ENCODE measurements around the gene MAD1L1.

Gene MAD1L1

GRCh38 chr7:2253525-2254244 lies 20.9 kb upstream of the MAD1L1 start:
- no peak overlapping the region for H3K27ac ChIP-seq (ENCODE audit: low read length, poor library complexity, severe bottlenecking)
- 96% methylated on average over 32 of the region's 32 CpGs for whole genome bisulfite sequencing
- no peaks in the 10 kb centered on the region for H3K27me3 ChIP-seq (ENCODE audit: control insufficient read depth in 1 of 2, insufficient read depth in 1 of 2, low read length in 2 of 2)
- H3K14ac ChIP-seq (ENCODE audit: low read length in 2 of 2): no peak overlapping the region
- no peak overlapping the region for H3K9ac ChIP-seq (ENCODE audit: low read length)
- no peak overlapping the region for H3K4me2 ChIP-seq (ENCODE audit: low read length, poor library complexity, severe bottlenecking)
- no peak overlapping the region for H2BK12ac ChIP-seq (ENCODE audit: low read length in 2 of 2)
- no peak overlapping the region for H2AK5ac ChIP-seq (ENCODE audit: low read length, severe bottlenecking)
- peaks cover 17% of the 10 kb centered on the region for H3K79me1 ChIP-seq (replicated peaks; ENCODE audit: low read length, poor library complexity, severe bottlenecking)
- H2BK5ac ChIP-seq (ENCODE audit: low read depth, low read length, poor library complexity, severe bottlenecking): no peak overlapping the region
- peaks cover 40% of the 10 kb centered on the region for H3K4me1 ChIP-seq (ENCODE audit: control insufficient read depth, insufficient read depth, low read depth, low read length)
- H3K4me3 ChIP-seq (ENCODE audit: insufficient read depth in 1 of 2, low read depth in 1 of 2, low read length in 2 of 2): no peak overlapping the region
- H4K91ac ChIP-seq (ENCODE audit: low read length): no peak overlapping the region
- no peak overlapping the region for H3K4ac ChIP-seq (ENCODE audit: low read depth in 1 of 2, low read length in 2 of 2)
- H3K9me3 ChIP-seq (ENCODE audit: control insufficient read depth, low read length): no peaks in the 10 kb centered on the region
- H2BK120ac ChIP-seq (ENCODE audit: low read depth, low read length): no peak overlapping the region
- H4K8ac ChIP-seq (ENCODE audit: low read length): no peak overlapping the region
- H3K36me3 ChIP-seq (ENCODE audit: control insufficient read depth in 1 of 2, insufficient read depth in 2 of 2, low read depth in 1 of 2, low read length in 2 of 2): peaks cover 46 to 81% of the 10 kb centered on the region in 2 experiments
- no peak overlapping the region for H3K23ac ChIP-seq (ENCODE audit: low read length in 2 of 2)
- H3K18ac ChIP-seq (ENCODE audit: low read depth in 1 of 2, low read length in 2 of 2): no peak overlapping the region
- no peak overlapping the region for H2BK15ac ChIP-seq (ENCODE audit: low read depth, poor library complexity, severe bottlenecking)
- H2AFZ ChIP-seq (ENCODE audit: low read depth, low read length): no peak overlapping the region
- no peak for DNase-seq

GRCh38 chr7:2253021-2253420 lies 20.3 kb upstream of the MAD1L1 start:
- Histone ChIP-seq H3K4me3 (ENCODE audit: insufficient read depth in 1 of 2, low read depth in 1 of 2, low read length in 2 of 2) (no peak overlapping the region), H3K4me2 (ENCODE audit: low read length, poor library complexity, severe bottlenecking) (no peak overlapping the region), H3K4ac (ENCODE audit: low read depth in 1 of 2, low read length in 2 of 2) (no peak overlapping the region), H2AK5ac (ENCODE audit: low read length, severe bottlenecking) (no peak overlapping the region), H3K23ac (ENCODE audit: low read length in 2 of 2) (no peak overlapping the region), H4K91ac (ENCODE audit: low read length) (no peak overlapping the region), H2BK5ac (ENCODE audit: low read depth, low read length, poor library complexity, severe bottlenecking) (no peak overlapping the region), H2AFZ (ENCODE audit: low read depth, low read length) (no peak overlapping the region), H3K14ac (ENCODE audit: low read length in 2 of 2) (no peak overlapping the region), H2BK120ac (ENCODE audit: low read depth, low read length) (no peak overlapping the region), H2BK12ac (ENCODE audit: low read length in 2 of 2) (no peak overlapping the region), H3K9ac (ENCODE audit: low read length) (no peak overlapping the region), H3K27me3 (ENCODE audit: control insufficient read depth in 1 of 2, insufficient read depth in 1 of 2, low read length in 2 of 2) (no peaks in the 10 kb centered on the region), H3K27ac (ENCODE audit: low read length, poor library complexity, severe bottlenecking) (no peak overlapping the region), H3K9me3 (ENCODE audit: control insufficient read depth, low read length) (no peaks in the 10 kb centered on the region), H3K18ac (ENCODE audit: low read depth in 1 of 2, low read length in 2 of 2) (peak overlapping the region in 1 of 2 experiments; percentile 51), H4K8ac (ENCODE audit: low read length) (no peak overlapping the region), H2BK15ac (ENCODE audit: low read depth, poor library complexity, severe bottlenecking) (no peak overlapping the region), H3K36me3 (ENCODE audit: control insufficient read depth in 1 of 2, insufficient read depth in 2 of 2, low read depth in 1 of 2, low read length in 2 of 2) (peaks cover 46 to 74% of the 10 kb centered on the region in 2 experiments), H3K79me1 (replicated peaks; ENCODE audit: low read length, poor library complexity, severe bottlenecking) (peaks cover 15% of the 10 kb centered on the region), H3K4me1 (ENCODE audit: control insufficient read depth, insufficient read depth, low read depth, low read length) (peaks cover 44% of the 10 kb centered on the region)
- WGBS: 93% methylated on average over 9 of the region's 9 CpGs
- no peak for DNase-seq

- Histone ChIP-seq H3K18ac (ENCODE audit: low read depth in 1 of 2, low read length in 2 of 2) (peak overlapping the region in 1 of 2 experiments; percentile 37), H2BK15ac (ENCODE audit: low read depth, poor library complexity, severe bottlenecking) (peak overlapping the region; percentile 44)
Measured at GRCh38 chr7:2251841-2252771, 19.4 kb upstream of the MAD1L1 start.

GRCh38 chr7:2251381-2251780 lies 18.6 kb upstream of the MAD1L1 start:
- H2BK12ac ChIP-seq (ENCODE audit: low read length in 2 of 2): no peak overlapping the region
- H2BK15ac ChIP-seq (ENCODE audit: low read depth, poor library complexity, severe bottlenecking): no peak overlapping the region
- H2BK120ac ChIP-seq (ENCODE audit: low read depth, low read length): no peak overlapping the region
- no peak overlapping the region for H3K27ac ChIP-seq (ENCODE audit: low read length, poor library complexity, severe bottlenecking)
- H2AK5ac ChIP-seq (ENCODE audit: low read length, severe bottlenecking): no peak overlapping the region
- no peaks in the 10 kb centered on the region for H3K27me3 ChIP-seq (ENCODE audit: control insufficient read depth in 1 of 2, insufficient read depth in 1 of 2, low read length in 2 of 2)
- peaks cover 49% of the 10 kb centered on the region for H3K4me1 ChIP-seq (ENCODE audit: control insufficient read depth, insufficient read depth, low read depth, low read length)
- H3K14ac ChIP-seq (ENCODE audit: low read length in 2 of 2): no peak overlapping the region
- H4K91ac ChIP-seq (ENCODE audit: low read length): no peak overlapping the region
- H3K4me2 ChIP-seq (ENCODE audit: low read length, poor library complexity, severe bottlenecking): no peak overlapping the region
- WGBS: 90% methylated on average over 7 of the region's 10 CpGs
- H2BK5ac ChIP-seq (ENCODE audit: low read depth, low read length, poor library complexity, severe bottlenecking): no peak overlapping the region
- H3K4ac ChIP-seq (ENCODE audit: low read depth in 1 of 2, low read length in 2 of 2): no peak overlapping the region
- H3K36me3 ChIP-seq (ENCODE audit: control insufficient read depth in 1 of 2, insufficient read depth in 2 of 2, low read depth in 1 of 2, low read length in 2 of 2): peaks cover 32 to 59% of the 10 kb centered on the region in 2 experiments
- DNase-seq: no peak
- peaks cover 18% of the 10 kb centered on the region for H3K79me1 ChIP-seq (replicated peaks; ENCODE audit: low read length, poor library complexity, severe bottlenecking)
- no peak overlapping the region for H3K4me3 ChIP-seq (ENCODE audit: insufficient read depth in 1 of 2, low read depth in 1 of 2, low read length in 2 of 2)
- no peak overlapping the region for H2AFZ ChIP-seq (ENCODE audit: low read depth, low read length)
- H3K23ac ChIP-seq (ENCODE audit: low read length in 2 of 2): no peak overlapping the region
- H3K9me3 ChIP-seq (ENCODE audit: control insufficient read depth, low read length): no peaks in the 10 kb centered on the region
- no peak overlapping the region for H3K9ac ChIP-seq (ENCODE audit: low read length)
- no peak overlapping the region for H4K8ac ChIP-seq (ENCODE audit: low read length)
- H3K18ac ChIP-seq (ENCODE audit: low read depth in 1 of 2, low read length in 2 of 2): no peak overlapping the region

More at GRCh38 chr7:2251841-2252771, 19.4 kb upstream of the MAD1L1 start:
- Histone ChIP-seq H3K4me1 (ENCODE audit: control insufficient read depth, insufficient read depth, low read depth, low read length) (peaks cover 49% of the 10 kb centered on the region), H2AK5ac (ENCODE audit: low read length, severe bottlenecking) (no peak overlapping the region), H3K14ac (ENCODE audit: low read length in 2 of 2) (no peak overlapping the region), H2AFZ (ENCODE audit: low read depth, low read length) (no peak overlapping the region), H2BK5ac (ENCODE audit: low read depth, low read length, poor library complexity, severe bottlenecking) (no peak overlapping the region), H4K91ac (ENCODE audit: low read length) (peak overlapping the region; percentile 62), H3K79me1 (replicated peaks; ENCODE audit: low read length, poor library complexity, severe bottlenecking) (peaks cover 15% of the 10 kb centered on the region), H3K4me2 (ENCODE audit: low read length, poor library complexity, severe bottlenecking) (no peak overlapping the region), H3K23ac (ENCODE audit: low read length in 2 of 2) (no peak overlapping the region), H3K9me3 (ENCODE audit: control insufficient read depth, low read length) (no peaks in the 10 kb centered on the region), H3K27me3 (ENCODE audit: control insufficient read depth in 1 of 2, insufficient read depth in 1 of 2, low read length in 2 of 2) (no peaks in the 10 kb centered on the region), H3K36me3 (ENCODE audit: control insufficient read depth in 1 of 2, insufficient read depth in 2 of 2, low read depth in 1 of 2, low read length in 2 of 2) (peaks cover 39 to 66% of the 10 kb centered on the region in 2 experiments), H3K4me3 (ENCODE audit: insufficient read depth in 1 of 2, low read depth in 1 of 2, low read length in 2 of 2) (no peak overlapping the region), H2BK12ac (ENCODE audit: low read length in 2 of 2) (no peak overlapping the region), H3K9ac (ENCODE audit: low read length) (no peak overlapping the region), H3K4ac (ENCODE audit: low read depth in 1 of 2, low read length in 2 of 2) (no peak overlapping the region), H3K27ac (ENCODE audit: low read length, poor library complexity, severe bottlenecking) (no peak overlapping the region), H4K8ac (ENCODE audit: low read length) (no peak overlapping the region), H2BK120ac (ENCODE audit: low read depth, low read length) (no peak overlapping the region)
- no peak for DNase-seq
- 87% methylated on average over 22 of the region's 24 CpGs for WGBS

Data from mesenchymal stem cell (in vitro differentiated cells and primary cell).